Measurements from ENCODE around the gene OXTR.
A peak's percentile ranks its signal among the peaks of the same experiment; 100 is the strongest.

The OXTR gene

DNA sequence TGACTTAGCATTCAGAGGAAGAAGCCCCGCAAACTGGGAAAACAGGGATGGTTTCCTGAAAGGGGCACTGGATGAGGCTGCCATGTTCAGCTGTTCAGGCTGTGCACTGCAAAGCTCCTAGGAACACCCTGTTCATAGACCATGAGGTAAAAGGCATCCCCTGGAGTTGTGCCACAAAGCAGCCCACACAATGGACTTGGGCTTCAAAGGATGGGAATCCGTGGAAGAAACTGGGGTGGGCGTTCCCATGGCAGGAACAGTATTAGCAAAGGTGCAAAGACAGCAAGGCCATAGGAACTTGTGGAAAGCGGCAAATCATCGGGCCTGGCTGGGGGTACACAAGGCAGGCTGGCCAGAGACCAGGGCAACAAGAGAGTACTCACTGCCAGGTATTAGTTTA is 8.9 kb downstream of the OXTR start:
- no peak overlapping the region for H3K14ac ChIP-seq (ENCODE audit: low read length in 2 of 2)
- H3K9ac ChIP-seq (ENCODE audit: low read length), result no peak overlapping the region
- over 99% methylated on average over 5 of the region's 5 CpGs for WGBS
- DNase-seq, result no peak
- H3K4me1 ChIP-seq (ENCODE audit: control insufficient read depth, insufficient read depth, low read depth, low read length), result peaks cover 39% of the 10 kb centered on the region
- no peaks in the 10 kb centered on the region for H3K9me3 ChIP-seq (ENCODE audit: control insufficient read depth, low read length)
- no peak overlapping the region for H2BK120ac ChIP-seq (ENCODE audit: low read depth, low read length)
- no peak overlapping the region for H3K4me2 ChIP-seq (ENCODE audit: low read length, poor library complexity, severe bottlenecking)
- H3K4me3 ChIP-seq (ENCODE audit: insufficient read depth in 1 of 2, low read depth in 1 of 2, low read length in 2 of 2), result no peak overlapping the region
- H4K8ac ChIP-seq (ENCODE audit: low read length), result no peak overlapping the region
- H2BK5ac ChIP-seq (ENCODE audit: low read depth, low read length, poor library complexity, severe bottlenecking), result no peak overlapping the region
- H3K79me1 ChIP-seq (replicated peaks; ENCODE audit: low read length, poor library complexity, severe bottlenecking), result peaks cover 31% of the 10 kb centered on the region
- H3K18ac ChIP-seq (ENCODE audit: low read depth in 1 of 2, low read length in 2 of 2), result no peak overlapping the region
- H2BK12ac ChIP-seq (ENCODE audit: low read length in 2 of 2), result no peak overlapping the region
- H3K27me3 ChIP-seq (ENCODE audit: control insufficient read depth in 1 of 2, insufficient read depth in 1 of 2, low read length in 2 of 2), result peaks cover 0 to 21% of the 10 kb centered on the region in 2 experiments
- H3K36me3 ChIP-seq (ENCODE audit: control insufficient read depth in 1 of 2, insufficient read depth in 2 of 2, low read depth in 1 of 2, low read length in 2 of 2), result peaks cover 0 to 70% of the 10 kb centered on the region in 2 experiments
- no peak overlapping the region for H2AK5ac ChIP-seq (ENCODE audit: low read length, severe bottlenecking)
- H2AFZ ChIP-seq (ENCODE audit: low read depth, low read length), result no peak overlapping the region
- H3K4ac ChIP-seq (ENCODE audit: low read depth in 1 of 2, low read length in 2 of 2), result no peak overlapping the region
- H2BK15ac ChIP-seq (ENCODE audit: low read depth, poor library complexity, severe bottlenecking), result no peak overlapping the region
- H3K23ac ChIP-seq (ENCODE audit: low read length in 2 of 2), result no peak overlapping the region
- no peak overlapping the region for H4K91ac ChIP-seq (ENCODE audit: low read length)
- H3K27ac ChIP-seq (ENCODE audit: low read length, poor library complexity, severe bottlenecking), result no peak overlapping the region

DNA sequence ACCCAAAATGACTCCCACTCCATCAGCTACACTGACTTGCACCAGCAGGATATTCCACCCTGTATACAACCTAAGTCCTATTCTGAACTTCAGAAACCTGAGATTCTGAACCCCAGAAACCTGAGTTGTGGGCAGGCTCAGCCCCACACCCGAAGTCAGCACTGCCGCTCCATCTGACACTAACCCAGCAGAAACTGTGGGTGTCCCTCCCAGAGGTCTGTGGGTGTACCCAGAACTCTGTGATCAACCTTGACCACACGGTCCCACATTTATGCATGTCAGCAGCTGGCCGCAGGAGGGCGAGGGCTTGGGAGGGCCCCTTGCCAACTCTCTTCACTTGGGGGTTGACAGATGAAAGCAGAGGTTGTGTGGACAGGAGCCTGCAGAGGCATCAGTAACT is 9.3 kb downstream of the OXTR start:
- Histone ChIP-seq H2BK15ac (ENCODE audit: low read depth, poor library complexity, severe bottlenecking) (no peak overlapping the region), H3K4me1 (ENCODE audit: control insufficient read depth, insufficient read depth, low read depth, low read length) (peaks cover 38% of the 10 kb centered on the region), H3K27me3 (ENCODE audit: control insufficient read depth in 1 of 2, insufficient read depth in 1 of 2, low read length in 2 of 2) (peaks cover 0 to 17% of the 10 kb centered on the region in 2 experiments), H3K18ac (ENCODE audit: low read depth in 1 of 2, low read length in 2 of 2) (no peak overlapping the region), H3K14ac (ENCODE audit: low read length in 2 of 2) (no peak overlapping the region), H3K9ac (ENCODE audit: low read length) (no peak overlapping the region), H3K36me3 (ENCODE audit: control insufficient read depth in 1 of 2, insufficient read depth in 2 of 2, low read depth in 1 of 2, low read length in 2 of 2) (peaks cover 0 to 67% of the 10 kb centered on the region in 2 experiments), H3K23ac (ENCODE audit: low read length in 2 of 2) (no peak overlapping the region), H3K9me3 (ENCODE audit: control insufficient read depth, low read length) (no peaks in the 10 kb centered on the region), H3K4me3 (ENCODE audit: insufficient read depth in 1 of 2, low read depth in 1 of 2, low read length in 2 of 2) (no peak overlapping the region), H4K91ac (ENCODE audit: low read length) (no peak overlapping the region), H2BK12ac (ENCODE audit: low read length in 2 of 2) (no peak overlapping the region), H2AK5ac (ENCODE audit: low read length, severe bottlenecking) (no peak overlapping the region), H3K27ac (ENCODE audit: low read length, poor library complexity, severe bottlenecking) (no peak overlapping the region), H3K4ac (ENCODE audit: low read depth in 1 of 2, low read length in 2 of 2) (no peak overlapping the region), H2BK120ac (ENCODE audit: low read depth, low read length) (no peak overlapping the region), H4K8ac (ENCODE audit: low read length) (no peak overlapping the region), H2BK5ac (ENCODE audit: low read depth, low read length, poor library complexity, severe bottlenecking) (no peak overlapping the region), H3K79me1 (replicated peaks; ENCODE audit: low read length, poor library complexity, severe bottlenecking) (peaks cover 33% of the 10 kb centered on the region), H3K4me2 (ENCODE audit: low read length, poor library complexity, severe bottlenecking) (no peak overlapping the region), H2AFZ (ENCODE audit: low read depth, low read length) (no peak overlapping the region)
- DNase-seq, result no peak
- WGBS, result 96% methylated on average over 5 of the region's 5 CpGs

DNA sequence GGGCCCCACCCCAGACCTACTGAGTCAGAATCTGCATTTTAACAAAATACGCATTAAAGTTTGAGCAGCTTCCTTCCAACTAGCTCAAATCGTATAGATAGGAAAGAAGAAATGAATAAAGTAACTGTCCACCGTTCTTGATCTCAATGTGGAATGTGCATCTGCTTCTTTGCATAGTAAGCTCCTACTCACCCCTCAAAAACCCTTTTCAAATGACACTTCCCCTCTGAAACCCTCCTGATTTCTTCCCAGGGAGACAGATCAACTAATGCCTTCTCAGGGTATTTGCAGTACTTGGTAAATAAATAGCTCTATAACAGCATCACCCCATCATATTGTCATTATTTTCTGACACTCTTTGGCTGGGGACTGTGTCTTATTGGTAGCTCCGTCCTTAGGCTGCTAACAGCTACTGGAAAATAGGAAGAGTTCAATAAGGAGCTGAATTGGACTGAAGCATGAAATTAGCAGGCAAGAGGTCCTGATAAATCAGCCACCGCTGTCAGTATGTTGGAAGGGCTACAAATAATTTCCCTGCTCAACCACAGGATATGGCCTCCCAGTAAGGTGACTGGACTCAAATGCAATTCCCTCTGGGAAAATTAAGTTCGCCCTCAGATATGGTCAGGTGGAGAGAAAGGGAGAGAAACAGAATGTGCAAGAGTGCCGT is 10.2 kb downstream of the OXTR start:
- no peak overlapping the region for H2AK5ac ChIP-seq (ENCODE audit: low read length, severe bottlenecking)
- no peak overlapping the region for H3K14ac ChIP-seq (ENCODE audit: low read length in 2 of 2)
- peaks cover 0 to 62% of the 10 kb centered on the region in 2 experiments for H3K36me3 ChIP-seq (ENCODE audit: control insufficient read depth in 1 of 2, insufficient read depth in 2 of 2, low read depth in 1 of 2, low read length in 2 of 2)
- no peak overlapping the region for H3K4me2 ChIP-seq (ENCODE audit: low read length, poor library complexity, severe bottlenecking)
- H3K27ac ChIP-seq (ENCODE audit: low read length, poor library complexity, severe bottlenecking), result no peak overlapping the region
- no peak overlapping the region for H4K91ac ChIP-seq (ENCODE audit: low read length)
- no peak overlapping the region for H3K4me3 ChIP-seq (ENCODE audit: insufficient read depth in 1 of 2, low read depth in 1 of 2, low read length in 2 of 2)
- H3K23ac ChIP-seq (ENCODE audit: low read length in 2 of 2), result no peak overlapping the region
- H3K9ac ChIP-seq (ENCODE audit: low read length), result no peak overlapping the region
- H2BK5ac ChIP-seq (ENCODE audit: low read depth, low read length, poor library complexity, severe bottlenecking), result no peak overlapping the region
- no peak overlapping the region for H2BK15ac ChIP-seq (ENCODE audit: low read depth, poor library complexity, severe bottlenecking)
- H3K79me1 ChIP-seq (replicated peaks; ENCODE audit: low read length, poor library complexity, severe bottlenecking), result peaks cover 35% of the 10 kb centered on the region
- no peak overlapping the region for H3K18ac ChIP-seq (ENCODE audit: low read depth in 1 of 2, low read length in 2 of 2)
- H3K4me1 ChIP-seq (ENCODE audit: control insufficient read depth, insufficient read depth, low read depth, low read length), result peaks cover 35% of the 10 kb centered on the region
- no peak overlapping the region for H2AFZ ChIP-seq (ENCODE audit: low read depth, low read length)
- no peak overlapping the region for H4K8ac ChIP-seq (ENCODE audit: low read length)
- 97% methylated on average over 6 of the region's 7 CpGs for WGBS
- H2BK12ac ChIP-seq (ENCODE audit: low read length in 2 of 2), result no peak overlapping the region
- H2BK120ac ChIP-seq (ENCODE audit: low read depth, low read length), result no peak overlapping the region
- H3K27me3 ChIP-seq (ENCODE audit: control insufficient read depth in 1 of 2, insufficient read depth in 1 of 2, low read length in 2 of 2), result peaks cover 0 to 7% of the 10 kb centered on the region in 2 experiments
- no peaks in the 10 kb centered on the region for H3K9me3 ChIP-seq (ENCODE audit: control insufficient read depth, low read length)
- H3K4ac ChIP-seq (ENCODE audit: low read depth in 1 of 2, low read length in 2 of 2), result no peak overlapping the region
- no peak for DNase-seq

DNA sequence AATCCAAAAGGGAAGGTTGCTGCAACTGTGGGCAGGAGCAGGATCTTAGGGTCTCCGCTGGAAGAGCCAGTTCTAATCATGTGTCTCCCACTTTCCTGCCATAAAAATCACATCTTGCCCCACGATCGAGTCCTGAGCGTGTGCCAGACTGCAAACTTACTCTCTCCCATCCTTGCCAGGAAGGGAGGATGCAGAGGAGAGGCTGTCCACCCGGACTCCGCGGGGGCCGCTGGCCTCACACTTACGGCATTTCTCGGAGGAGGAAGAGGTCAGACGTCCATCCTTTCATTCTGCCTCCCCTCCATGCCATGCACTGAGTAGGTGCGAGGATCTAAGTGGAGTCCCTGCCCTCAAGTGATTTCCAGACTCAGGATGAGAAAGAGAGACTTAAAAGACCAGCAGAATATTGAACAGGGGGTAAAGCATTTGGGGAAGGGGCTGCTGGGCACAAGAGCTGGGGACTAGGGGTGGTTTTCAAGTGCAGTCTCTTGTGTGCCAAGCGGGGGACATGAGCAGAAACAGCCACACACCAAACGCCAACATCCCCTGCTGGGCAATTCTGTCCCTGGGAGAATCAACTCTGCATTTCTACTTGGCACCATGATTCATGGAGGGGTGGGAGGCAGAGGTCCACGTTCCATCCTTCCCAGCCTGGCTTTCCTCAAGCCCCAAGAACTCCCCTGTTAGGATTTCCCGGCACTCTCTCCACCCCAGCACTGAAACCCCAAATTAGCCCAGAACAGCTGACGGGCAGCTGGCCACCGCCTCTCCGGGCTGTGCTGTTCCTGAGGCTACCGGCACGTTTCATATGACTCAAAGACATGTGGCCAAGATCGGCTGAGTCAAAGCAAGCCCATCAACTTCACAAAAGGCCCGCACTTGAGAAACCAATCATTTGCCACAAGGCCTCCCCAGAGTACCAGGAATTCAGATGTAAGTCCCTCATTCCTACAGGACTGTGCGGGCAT is 11.6 kb downstream of the OXTR start:
- H4K8ac ChIP-seq (ENCODE audit: low read length), result no peak overlapping the region
- H3K4me2 ChIP-seq (ENCODE audit: low read length, poor library complexity, severe bottlenecking), result no peak overlapping the region
- no peak overlapping the region for H3K23ac ChIP-seq (ENCODE audit: low read length in 2 of 2)
- H3K9ac ChIP-seq (ENCODE audit: low read length), result peak overlapping the region; percentile 37
- no peak overlapping the region for H2BK12ac ChIP-seq (ENCODE audit: low read length in 2 of 2)
- H3K36me3 ChIP-seq (ENCODE audit: control insufficient read depth in 1 of 2, insufficient read depth in 2 of 2, low read depth in 1 of 2, low read length in 2 of 2), result peaks cover 0 to 62% of the 10 kb centered on the region in 2 experiments
- no peak overlapping the region for H2AFZ ChIP-seq (ENCODE audit: low read depth, low read length)
- no peak overlapping the region for H2BK15ac ChIP-seq (ENCODE audit: low read depth, poor library complexity, severe bottlenecking)
- H2AK5ac ChIP-seq (ENCODE audit: low read length, severe bottlenecking), result peak overlapping the region; percentile 3
- WGBS, result 84% methylated on average over 22 of the region's 24 CpGs
- H3K4ac ChIP-seq (ENCODE audit: low read depth in 1 of 2, low read length in 2 of 2), result no peak overlapping the region
- no peak overlapping the region for H4K91ac ChIP-seq (ENCODE audit: low read length)
- H3K27me3 ChIP-seq (ENCODE audit: control insufficient read depth in 1 of 2, insufficient read depth in 1 of 2, low read length in 2 of 2), result peaks cover 0 to 5% of the 10 kb centered on the region in 2 experiments
- H2BK120ac ChIP-seq (ENCODE audit: low read depth, low read length), result no peak overlapping the region
- no peaks in the 10 kb centered on the region for H3K9me3 ChIP-seq (ENCODE audit: control insufficient read depth, low read length)
- H3K18ac ChIP-seq (ENCODE audit: low read depth in 1 of 2, low read length in 2 of 2), result no peak overlapping the region
- peaks cover 32% of the 10 kb centered on the region for H3K4me1 ChIP-seq (ENCODE audit: control insufficient read depth, insufficient read depth, low read depth, low read length)
- H3K4me3 ChIP-seq (ENCODE audit: insufficient read depth in 1 of 2, low read depth in 1 of 2, low read length in 2 of 2), result no peak overlapping the region
- H2BK5ac ChIP-seq (ENCODE audit: low read depth, low read length, poor library complexity, severe bottlenecking), result no peak overlapping the region
- DNase-seq, result peak; percentile 38
- peak overlapping the region in 1 of 2 experiments; percentile 76 for H3K14ac ChIP-seq (ENCODE audit: low read length in 2 of 2)
- H3K79me1 ChIP-seq (replicated peaks; ENCODE audit: low read length, poor library complexity, severe bottlenecking), result peaks cover 38% of the 10 kb centered on the region
- no peak overlapping the region for H3K27ac ChIP-seq (ENCODE audit: low read length, poor library complexity, severe bottlenecking)
